ENCODE data around the gene PCMTD2.

PCMTD2 gene

GRCh38 chr20:64255361-64256281 is at the start of gene PCMTD2:
TSS of gene PCMTD2 (plus strand) at chr20:64255748. CDS start at chr20:64259966, 4,218 bp downstream.
- Mint-ChIP-seq H3K4me1 (peaks cover 48% of the 10 kb centered on the region), H3K9me3 (no peaks in the 10 kb centered on the region), H3K27ac (peak within 1 kb of the TSS; percentile 77 to 97 (median 94)), H3K36me3 (ENCODE audit: low read depth) (no peaks in the 10 kb centered on the region), H3K4me3 (peak within 1 kb of the TSS; percentile 87 to 99 (median 98)), H3K27me3 (ENCODE audit: low read depth) (peaks cover 19% of the 10 kb centered on the region)
- no peak for TF ChIP-seq CTCF (IDR thresholded peaks at IDR 0.05; ENCODE audit: unreplicated experiment in 3 of 3)

- Mint-ChIP-seq H3K4me3 (no peak overlapping the region), H3K9me3 (no peaks in the 10 kb centered on the region), H3K27me3 (ENCODE audit: low read depth) (peaks cover 22% of the 10 kb centered on the region), H3K36me3 (ENCODE audit: low read depth) (no peaks in the 10 kb centered on the region), H3K4me1 (peaks cover 6% of the 10 kb centered on the region), H3K27ac (no peak overlapping the region)
- no peak for TF ChIP-seq CTCF (IDR thresholded peaks at IDR 0.05; ENCODE audit: unreplicated experiment in 3 of 3)
These were observed 48.9 kb upstream of the PCMTD2 start for GRCh38 chr20:64206614-64207013.

GRCh38 chr20:64207641-64208590 is 47.6 kb upstream of the PCMTD2 start:
- no peaks in the 10 kb centered on the region for H3K36me3 Mint-ChIP-seq (ENCODE audit: low read depth)
- H3K9me3 Mint-ChIP-seq = no peaks in the 10 kb centered on the region
- TF ChIP-seq CTCF (IDR thresholded peaks at IDR 0.05; ENCODE audit: unreplicated experiment in 3 of 3) = no peak
- H3K4me3 Mint-ChIP-seq = no peak overlapping the region
- H3K4me1 Mint-ChIP-seq = peaks cover 13% of the 10 kb centered on the region
- H3K27ac Mint-ChIP-seq = no peak overlapping the region
- peaks cover 20% of the 10 kb centered on the region for H3K27me3 Mint-ChIP-seq (ENCODE audit: low read depth)

GRCh38 chr20:64209148-64209547 is 46.4 kb upstream of the PCMTD2 start:
- H3K27me3 Mint-ChIP-seq (ENCODE audit: low read depth) = peaks cover 22% of the 10 kb centered on the region
- no peak overlapping the region for H3K4me3 Mint-ChIP-seq
- TF ChIP-seq CTCF (IDR thresholded peaks at IDR 0.05; ENCODE audit: unreplicated experiment in 3 of 3) = no peak
- no peaks in the 10 kb centered on the region for H3K36me3 Mint-ChIP-seq (ENCODE audit: low read depth)
- no peaks in the 10 kb centered on the region for H3K9me3 Mint-ChIP-seq
- peaks cover 18% of the 10 kb centered on the region for H3K4me1 Mint-ChIP-seq
- H3K27ac Mint-ChIP-seq = no peak overlapping the region

GRCh38 chr20:64210656-64211369 is 44.7 kb upstream of the PCMTD2 start:
- Mint-ChIP-seq H3K4me1 (peaks cover 31% of the 10 kb centered on the region), H3K27me3 (ENCODE audit: low read depth) (peaks cover 25% of the 10 kb centered on the region), H3K4me3 (no peak overlapping the region), H3K36me3 (ENCODE audit: low read depth) (no peaks in the 10 kb centered on the region), H3K9me3 (no peaks in the 10 kb centered on the region), H3K27ac (peak overlapping the region; percentile 6 to 64 (median 26))
- TF ChIP-seq CTCF (IDR thresholded peaks at IDR 0.05; ENCODE audit: unreplicated experiment in 3 of 3) = no peak
